Activated T-cell treated with anti-CD3 and anti-CD28 coated beads, Interleukin-2, amount 50 U/mL, for 48 hours (primary cell): ENCODE data around the gene OAF.
A peak's percentile ranks its signal among the peaks of the same experiment; 100 is the strongest.

Source experiments
- DNase-seq, 2 experiments: peaks; one replicate each; pipeline ENCODE4 v3.0.0-alpha.2; 2020

OAF gene

GRCh38 chr11:120205596-120206161 lies 5.2 kb upstream of the OAF start:
- no peak for DNase-seq

DNA sequence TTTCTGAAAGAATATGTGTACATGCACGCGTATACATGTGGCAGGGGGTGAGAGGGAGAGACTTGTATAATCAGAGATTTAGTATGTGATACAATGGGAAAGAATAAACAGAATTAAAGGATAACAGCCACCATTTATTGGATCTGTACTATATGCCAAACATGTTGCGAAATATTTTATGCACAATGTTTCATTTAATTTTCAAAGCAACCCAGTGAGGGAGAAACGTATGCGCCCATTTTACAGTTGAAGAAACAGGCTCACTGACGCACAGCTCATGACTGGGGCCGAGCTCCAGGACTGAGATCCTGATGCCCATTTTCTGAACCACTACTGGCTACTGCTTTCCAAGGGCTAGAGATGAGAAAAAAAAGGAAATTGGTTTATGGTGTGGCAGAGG lies 3.3 kb upstream of the OAF start:
- no peak for DNase-seq

DNA sequence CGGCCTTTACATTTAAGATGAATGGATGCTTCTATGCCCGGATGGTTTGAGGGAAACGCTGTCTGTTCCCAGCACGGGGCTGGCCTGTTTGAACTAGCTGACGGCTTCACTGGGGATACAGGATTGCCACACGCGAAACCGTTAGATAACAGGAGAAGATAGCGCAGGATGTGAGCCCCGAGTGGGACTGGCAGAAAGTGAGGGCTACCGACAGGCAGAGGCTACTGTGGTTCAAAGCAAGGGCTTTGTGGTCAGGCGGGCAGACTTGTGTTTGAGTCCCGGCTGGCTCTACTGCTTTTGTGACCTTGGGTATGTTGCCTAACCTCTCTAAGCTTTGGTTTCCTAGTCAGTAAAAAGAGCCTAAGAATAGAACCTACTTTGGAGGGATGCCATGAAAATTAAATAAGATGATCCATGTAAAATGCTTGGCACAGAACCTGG lies 2.8 kb upstream of the OAF start:
- no peak for DNase-seq

GRCh38 chr11:120208777-120209176 lies 2.1 kb upstream of the OAF start:
- no peak for DNase-seq

DNA sequence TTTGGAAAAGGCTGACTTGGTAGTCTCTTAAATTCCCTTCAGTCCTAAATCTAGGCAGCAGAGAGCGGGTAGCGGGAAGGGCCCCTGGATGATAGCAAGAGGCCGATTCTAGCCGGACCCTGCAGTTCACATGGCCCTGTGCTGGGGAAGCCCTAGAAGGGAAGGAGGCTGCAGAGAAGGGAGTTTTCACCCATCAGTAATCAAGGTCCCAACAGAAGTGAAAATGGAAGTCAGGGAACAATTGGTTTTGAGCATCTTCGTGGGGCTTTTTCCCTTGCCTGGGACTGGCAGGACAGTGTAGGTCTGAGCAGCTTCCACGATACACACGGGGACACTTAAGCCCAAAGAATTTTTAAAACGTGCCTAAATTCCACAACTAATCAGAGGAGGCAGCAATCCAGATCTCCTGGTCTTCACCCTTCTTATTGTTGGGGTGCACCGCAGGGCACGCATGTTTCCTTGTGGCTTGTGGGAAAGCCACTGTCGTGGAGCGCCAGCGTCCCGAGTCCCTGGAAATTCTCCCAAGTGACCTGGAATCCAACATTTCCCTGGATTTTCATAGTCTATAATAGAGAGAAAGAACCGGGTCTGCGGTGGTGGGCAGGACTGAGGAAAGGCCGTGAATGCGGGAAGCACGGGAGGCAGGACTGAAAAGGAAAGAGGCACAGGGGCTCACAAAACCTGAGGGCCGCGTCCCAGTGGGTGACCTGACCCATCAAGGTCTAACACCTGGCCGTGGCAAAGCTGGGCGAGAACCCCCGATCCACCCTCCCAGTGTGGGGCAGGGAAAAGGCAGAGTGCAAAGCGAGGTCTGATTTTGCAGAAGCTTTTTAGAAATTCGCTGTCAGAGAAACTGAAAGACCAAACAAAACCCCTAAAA lies 846 bp upstream of the OAF start:
- DNase-seq: peak in 1 of 2 experiments; percentile 30

- no peak for DNase-seq
Observed at GRCh38 chr11:120211522-120212258, 858 bp downstream of the OAF start.

DNA sequence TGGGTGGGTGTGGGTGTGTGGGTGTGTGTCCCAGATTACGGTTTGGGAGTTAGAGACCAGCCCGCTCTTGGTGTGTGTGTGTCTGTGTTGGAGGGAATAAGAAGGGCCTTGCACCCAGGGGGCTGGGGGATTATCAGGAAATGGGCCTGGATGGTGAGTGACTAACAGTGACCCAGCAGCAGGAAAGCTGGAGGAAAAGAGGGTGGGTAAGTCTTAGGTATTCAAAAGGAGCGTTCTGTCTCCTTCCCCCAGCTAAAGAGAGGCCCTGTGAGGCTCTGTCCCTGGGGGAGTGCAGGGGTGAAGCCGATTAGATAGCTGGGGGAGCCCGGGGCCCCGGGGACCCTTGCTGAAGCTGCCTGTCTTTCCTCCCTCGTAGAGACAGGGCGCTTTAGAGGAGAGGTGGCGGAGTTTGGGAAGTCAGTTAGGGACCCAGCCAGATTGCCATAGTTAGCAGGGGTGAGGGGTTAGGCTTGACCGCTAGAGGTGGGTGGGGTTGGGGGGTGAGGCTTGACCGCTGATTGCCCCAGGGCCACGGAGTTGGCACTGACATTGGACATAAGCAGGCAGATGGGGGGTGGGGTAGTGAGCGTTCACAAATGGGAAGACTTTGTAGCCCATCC lies 1.5 kb downstream of the OAF start:
- no peak for DNase-seq

DNA sequence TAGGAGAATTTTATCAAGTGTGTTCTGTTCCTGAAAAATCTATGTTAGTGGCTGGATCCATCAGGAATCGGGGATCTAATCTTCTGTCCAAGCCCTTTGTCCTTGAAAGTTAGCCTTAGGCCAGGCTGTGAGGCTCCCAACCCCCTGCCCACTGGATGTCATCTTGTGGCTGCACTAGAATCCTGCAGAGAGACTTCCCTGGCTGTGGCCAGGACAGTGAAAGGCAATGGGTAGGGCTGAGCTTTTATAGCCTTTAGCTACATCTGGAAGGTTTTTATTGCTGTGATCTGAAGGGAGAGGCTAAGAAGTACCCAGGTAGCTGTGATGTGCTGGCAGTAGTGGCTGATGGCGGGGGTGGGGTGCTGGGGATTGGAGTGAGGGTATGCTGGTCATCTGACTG lies 2.1 kb downstream of the OAF start:
- DNase-seq: no peak

GRCh38 chr11:120214581-120214980 lies 3.7 kb downstream of the OAF start:
- no peak for DNase-seq

DNA sequence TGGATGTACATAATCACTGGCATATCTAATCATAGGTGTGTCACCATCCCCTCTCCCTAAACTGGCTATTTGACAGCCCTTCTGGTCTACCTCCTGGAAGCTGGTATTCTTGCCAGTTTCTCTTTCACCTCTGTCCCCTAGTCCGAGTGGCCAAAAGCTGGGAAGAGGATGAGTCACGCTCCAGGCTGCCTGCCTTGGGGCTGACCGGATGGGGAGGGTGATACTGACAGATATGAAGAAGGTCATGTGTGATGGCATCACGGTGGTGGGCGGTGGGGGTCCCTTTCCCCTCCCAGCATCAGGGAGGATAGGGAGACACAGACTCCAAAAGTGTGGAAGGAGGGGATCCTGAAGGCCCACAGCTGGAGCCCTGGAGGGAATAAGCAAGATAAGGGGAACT lies 4.8 kb downstream of the OAF start:
- no peak for DNase-seq

DNA sequence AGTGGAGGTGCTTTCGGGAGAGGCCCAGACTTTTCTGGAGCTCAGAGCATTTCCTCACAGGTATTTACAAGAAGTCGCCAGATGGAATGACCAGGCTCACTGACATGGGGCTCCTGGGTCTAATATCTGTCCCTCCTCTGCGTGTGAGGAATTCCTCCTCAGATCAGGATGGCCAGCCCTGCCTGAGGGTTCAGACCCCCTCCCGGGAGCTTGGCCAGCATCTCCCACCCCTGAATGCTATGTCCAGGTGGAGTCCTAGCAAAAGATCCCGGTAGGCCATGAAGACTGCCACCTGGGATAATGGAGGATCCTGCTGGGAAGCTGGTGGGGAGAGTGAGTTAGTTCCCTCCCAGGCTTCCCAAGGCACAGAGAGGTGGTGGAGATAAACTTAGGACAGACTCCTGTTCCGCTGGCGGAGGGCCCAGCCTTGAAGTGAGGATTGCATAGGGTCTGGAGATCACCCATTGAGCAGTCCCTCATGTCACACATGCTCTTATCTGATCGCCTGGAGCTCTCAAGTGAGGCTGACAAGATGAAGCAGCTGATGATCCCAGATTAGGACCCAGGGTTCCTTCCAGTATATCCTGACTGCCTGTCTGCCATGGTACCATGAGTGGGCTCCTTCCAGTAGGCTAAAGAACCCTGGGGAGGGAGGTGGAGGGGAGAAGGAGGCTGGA lies 5.7 kb downstream of the OAF start:
- DNase-seq: no peak

DNA sequence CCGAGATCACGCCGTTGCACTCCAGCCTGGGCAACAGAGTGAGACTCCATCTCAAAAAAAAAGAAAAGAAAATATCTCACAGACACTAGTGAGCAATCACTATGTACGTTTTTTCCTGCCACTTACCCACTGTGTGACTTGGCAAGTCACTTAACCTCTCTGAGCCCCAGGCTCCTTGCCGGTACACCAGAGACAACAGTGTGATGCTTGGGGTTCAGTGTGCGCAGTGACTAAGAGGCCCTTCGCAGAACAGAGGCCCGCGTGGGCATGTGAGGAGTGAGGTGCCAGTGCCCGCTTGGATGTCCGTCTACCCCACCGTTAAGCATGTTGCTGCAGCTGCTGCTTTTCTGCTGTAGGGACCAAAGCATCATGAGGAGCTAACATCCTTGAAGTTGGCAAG lies 6.7 kb downstream of the OAF start:
- no peak for DNase-seq

GRCh38 chr11:120217941-120218694 lies 7.3 kb downstream of the OAF start:
- no peak for DNase-seq

GRCh38 chr11:120218695-120219033 lies 7.8 kb downstream of the OAF start:
- no peak for DNase-seq

GRCh38 chr11:120219232-120219937 lies 8.6 kb downstream of the OAF start:
- no peak for DNase-seq

DNA sequence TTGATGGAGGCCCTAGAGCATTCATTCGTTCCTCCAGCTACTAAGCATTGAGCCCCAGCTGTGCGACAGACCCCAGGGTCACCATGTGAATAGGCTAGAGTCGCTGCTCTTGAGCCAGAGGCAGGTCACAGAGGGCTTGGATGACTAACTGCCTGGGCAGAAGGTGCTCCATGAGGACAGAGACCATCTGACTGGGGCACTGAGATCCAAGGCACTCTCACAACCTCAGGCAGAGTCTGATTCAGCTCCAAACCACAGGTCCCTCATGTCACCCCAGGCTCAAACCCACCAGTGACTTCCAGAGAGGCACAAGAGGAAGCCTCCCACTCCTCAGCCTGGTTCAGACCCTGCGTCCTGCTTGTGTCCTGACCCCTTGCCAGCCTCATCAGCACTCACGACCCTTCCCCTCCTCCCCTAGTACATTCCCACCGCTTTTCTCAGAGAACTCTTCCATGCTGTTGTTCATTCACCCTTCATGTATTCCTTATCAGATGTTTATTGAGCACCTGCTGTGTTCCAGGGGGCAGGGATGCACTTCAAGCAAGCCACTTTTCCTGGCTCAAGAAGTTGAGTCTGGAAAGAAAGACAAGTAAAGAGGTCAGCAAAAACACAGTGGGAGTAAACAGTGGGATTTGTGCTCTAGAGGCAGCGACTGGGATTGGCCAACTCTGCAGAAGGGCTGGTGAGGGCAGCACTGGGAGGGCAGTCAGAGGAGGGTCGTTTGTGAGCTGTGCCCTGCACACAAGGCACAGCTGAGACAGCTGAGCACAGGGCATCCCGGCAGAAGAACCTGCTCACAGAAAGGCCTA lies 9.3 kb downstream of the OAF start:
- no peak for DNase-seq

- no peak for DNase-seq
Observed at GRCh38 chr11:120220747-120221037, 9.9 kb downstream of the OAF start.

DNA sequence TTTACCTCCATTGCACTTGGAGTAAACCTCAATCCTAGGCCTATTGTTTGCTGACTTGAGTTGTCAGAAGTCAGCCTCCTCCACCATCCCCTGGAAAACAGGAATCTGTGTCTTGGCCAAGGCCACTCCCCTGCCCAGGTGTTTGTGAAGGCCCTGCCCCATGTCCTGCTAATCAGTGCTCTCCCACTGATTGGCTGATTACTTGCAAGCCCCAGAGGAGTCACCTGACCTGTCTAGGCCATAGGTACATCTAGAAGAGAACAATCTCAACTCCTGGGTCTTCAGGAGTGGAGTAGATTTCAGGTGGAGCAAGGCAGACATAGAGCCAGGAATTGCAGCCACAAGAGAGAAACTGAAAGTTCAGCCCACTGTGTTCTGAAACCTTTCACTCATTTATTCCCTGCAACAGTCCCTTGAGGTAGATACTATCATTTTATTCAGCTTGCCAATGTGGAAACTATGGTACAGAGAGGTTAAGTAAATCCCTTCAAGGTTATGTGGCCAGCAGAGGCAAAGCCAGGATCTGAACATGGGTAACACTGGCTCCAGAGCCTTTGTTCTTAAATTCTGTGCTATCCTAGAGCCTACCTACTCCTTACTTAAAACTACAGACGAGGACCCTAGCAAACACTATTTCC lies 10.4 kb downstream of the OAF start:
- DNase-seq: no peak

DNA sequence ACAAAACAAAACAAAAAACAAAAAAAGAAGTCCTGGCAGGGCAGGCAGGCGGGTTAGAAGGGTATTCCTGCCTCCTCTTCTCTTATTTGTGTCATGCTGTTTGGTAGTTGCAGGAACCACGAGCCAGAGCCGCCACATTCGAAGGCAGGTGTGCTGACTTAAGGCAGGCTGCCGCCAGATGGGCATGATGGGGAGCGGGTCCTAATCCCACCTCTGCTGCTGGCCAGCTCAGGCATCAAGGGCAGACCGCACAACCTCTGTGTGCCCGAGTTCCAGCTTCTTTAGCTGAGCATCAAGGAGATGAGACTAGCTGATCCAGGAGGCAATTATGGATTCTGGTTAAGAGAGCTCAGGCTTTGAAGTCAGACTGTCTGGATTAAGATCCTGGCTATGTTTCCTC lies 12.1 kb downstream of the OAF start:
- no peak for DNase-seq

DNA sequence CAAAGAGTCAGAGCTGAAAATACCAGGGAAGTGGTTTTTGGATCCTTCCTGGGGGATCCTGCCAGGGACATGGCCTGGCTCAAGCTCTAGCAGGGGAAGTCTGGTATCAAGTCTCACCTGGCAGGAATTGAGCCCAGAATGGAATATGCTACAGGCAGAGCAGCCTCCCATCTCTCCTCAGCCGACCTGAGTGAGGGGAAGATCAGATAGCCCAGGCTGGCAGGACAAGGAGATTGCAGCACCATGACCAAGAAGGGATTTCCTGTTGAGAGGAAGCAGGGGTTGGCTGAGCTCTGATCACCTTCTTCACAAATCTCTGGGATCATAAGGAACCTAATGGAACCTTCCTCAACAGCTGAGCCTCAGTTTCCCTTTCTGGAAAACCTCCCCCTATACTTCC lies 13.0 kb downstream of the OAF start:
- no peak for DNase-seq
